ENCODE measurements around the gene TOGARAM2.

The TOGARAM2 gene

GRCh38 chr2:29053223-29053622 is 72.1 kb downstream of the TOGARAM2 start:
- DNase-seq (ENCODE audit: low read depth in 2 of 2): no peak

GRCh38 chr2:29053670-29054400 is 72.7 kb downstream of the TOGARAM2 start:
- no peak for DNase-seq (ENCODE audit: low read depth in 2 of 2)

- DNase-seq (ENCODE audit: low read depth in 2 of 2): no peak
Measured at GRCh38 chr2:29054430-29054829, 73.3 kb downstream of the TOGARAM2 start.

DNA sequence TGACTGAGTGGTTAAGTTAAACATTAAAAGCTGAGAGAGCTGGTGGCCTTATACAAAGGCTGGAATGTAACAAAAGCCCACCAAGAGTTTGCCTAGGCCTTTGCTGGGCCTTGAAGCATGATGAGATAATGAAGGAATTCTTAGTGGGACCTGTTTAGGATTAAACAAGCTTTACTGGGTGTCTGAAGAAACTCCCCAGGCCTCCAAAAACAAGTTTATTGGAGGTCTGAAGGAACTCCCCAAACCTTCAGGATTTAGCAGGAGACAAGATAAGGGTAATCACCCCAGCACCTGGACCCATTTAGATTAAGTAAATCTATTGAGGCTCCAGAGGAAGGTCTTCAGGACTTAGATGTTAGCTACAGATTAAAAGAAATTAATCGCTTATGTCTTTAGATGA is 74.5 kb downstream of the TOGARAM2 start:
- DNase-seq (ENCODE audit: low read depth in 2 of 2): no peak

GRCh38 chr2:29056452-29056851 is 75.4 kb downstream of the TOGARAM2 start:
- DNase-seq (ENCODE audit: low read depth in 2 of 2): no peak

GRCh38 chr2:29057006-29057405 is 75.9 kb downstream of the TOGARAM2 start:
- no peak for DNase-seq (ENCODE audit: low read depth in 2 of 2)

DNA sequence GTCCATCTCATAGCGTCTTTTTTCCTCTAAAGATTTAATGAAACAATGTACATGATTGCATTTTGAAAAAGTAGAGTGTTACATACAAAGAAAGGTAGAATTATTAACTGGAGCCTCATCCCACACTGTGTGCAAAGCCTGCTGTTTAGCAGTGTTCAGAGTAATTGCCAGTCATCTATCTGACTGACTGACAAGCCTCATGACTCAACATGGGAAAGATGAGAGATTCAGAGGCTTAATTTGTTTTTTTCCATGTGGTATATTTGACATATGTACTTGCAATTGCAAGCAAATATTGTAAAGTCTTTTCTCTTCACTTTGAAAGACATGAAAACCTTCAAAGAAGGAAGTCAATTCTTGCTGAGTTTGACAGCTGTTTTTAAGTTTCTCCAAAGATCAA is 78.5 kb downstream of the TOGARAM2 start:
- no peak for DNase-seq (ENCODE audit: low read depth in 2 of 2)

DNA sequence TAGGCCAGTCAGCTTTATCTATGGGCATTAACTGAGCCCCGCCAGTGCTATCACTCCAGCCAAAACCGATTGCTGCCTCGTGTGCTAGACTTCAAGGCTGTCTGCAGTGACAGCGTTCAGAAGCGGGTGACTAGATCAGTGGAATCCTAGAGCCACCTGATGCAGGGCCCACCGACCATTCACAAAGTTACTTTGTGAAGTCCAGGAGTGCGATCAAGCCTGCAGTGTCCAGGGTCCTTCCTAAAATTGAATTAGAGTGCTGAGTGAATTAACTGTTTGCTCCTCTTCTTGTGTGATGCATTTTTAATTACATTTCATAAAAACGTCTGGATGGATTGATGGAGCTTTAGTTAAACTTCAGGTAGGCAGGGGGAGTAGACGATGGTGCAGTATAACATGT is 79.3 kb downstream of the TOGARAM2 start:
- no peak for DNase-seq (ENCODE audit: low read depth in 2 of 2)

DNA sequence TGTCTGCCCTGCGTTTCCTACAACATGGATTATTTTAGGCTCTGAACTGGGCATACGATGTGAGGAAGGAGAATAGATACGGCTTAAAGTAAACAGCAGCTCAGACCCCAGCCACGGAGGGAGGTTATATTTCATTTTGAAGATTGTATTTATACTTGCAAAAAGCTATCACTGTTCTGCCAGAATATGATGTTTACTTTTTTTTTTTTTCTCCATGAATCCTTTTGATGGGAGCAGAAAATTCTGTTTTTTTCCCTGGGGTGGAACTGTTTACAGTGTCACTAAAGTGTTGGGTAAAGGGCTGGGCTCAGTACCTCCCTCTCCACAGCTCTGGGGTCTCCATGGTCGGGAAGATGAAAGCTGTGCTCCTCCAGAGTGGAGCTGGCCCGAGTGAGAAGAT is 80.1 kb downstream of the TOGARAM2 start:
- DNase-seq (ENCODE audit: low read depth in 2 of 2): no peak

DNA sequence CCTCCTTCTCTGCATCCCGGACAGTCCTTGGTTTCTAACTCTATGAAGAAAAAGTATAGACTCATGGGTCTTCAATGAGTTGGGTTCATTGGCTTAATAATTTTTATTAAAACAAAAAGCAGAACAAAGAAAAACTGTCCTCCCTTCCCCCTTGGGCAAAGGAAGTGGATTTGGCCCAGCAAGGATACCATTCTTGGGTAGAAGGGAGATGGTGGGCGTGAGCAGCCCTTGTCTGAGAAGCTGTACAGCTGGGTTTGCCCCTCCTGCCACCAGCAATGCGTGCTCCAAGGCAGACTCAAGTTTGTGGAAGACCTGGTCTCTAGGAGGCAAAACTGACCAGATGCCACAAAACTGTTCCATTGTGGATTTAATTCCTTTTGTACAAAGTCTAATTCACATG is 80.5 kb downstream of the TOGARAM2 start:
- no peak for DNase-seq (ENCODE audit: low read depth in 2 of 2)

GRCh38 chr2:29062371-29062770 is 81.3 kb downstream of the TOGARAM2 start:
- no peak for DNase-seq (ENCODE audit: low read depth in 2 of 2)

DNA sequence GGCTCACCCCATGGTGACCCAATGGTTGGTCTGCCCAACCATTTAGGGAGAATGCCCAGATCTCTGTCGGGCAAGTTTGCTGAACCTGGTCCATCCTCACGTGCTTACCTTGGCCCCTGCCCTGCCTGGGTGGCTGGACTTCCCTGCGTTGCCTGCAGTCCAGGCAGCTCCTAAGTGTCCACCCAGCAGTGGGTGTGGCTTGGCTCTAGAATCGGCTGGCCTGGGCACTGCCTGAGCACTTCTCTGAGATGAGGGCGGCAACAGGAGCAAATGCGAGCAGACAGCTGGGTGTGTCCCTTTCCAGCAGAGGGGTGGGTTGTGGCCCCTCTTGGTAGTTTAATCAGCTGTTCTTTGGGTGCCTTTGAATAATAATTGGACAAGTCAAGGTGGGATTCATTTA is 82.0 kb downstream of the TOGARAM2 start:
- no peak for DNase-seq (ENCODE audit: low read depth in 2 of 2)

DNA sequence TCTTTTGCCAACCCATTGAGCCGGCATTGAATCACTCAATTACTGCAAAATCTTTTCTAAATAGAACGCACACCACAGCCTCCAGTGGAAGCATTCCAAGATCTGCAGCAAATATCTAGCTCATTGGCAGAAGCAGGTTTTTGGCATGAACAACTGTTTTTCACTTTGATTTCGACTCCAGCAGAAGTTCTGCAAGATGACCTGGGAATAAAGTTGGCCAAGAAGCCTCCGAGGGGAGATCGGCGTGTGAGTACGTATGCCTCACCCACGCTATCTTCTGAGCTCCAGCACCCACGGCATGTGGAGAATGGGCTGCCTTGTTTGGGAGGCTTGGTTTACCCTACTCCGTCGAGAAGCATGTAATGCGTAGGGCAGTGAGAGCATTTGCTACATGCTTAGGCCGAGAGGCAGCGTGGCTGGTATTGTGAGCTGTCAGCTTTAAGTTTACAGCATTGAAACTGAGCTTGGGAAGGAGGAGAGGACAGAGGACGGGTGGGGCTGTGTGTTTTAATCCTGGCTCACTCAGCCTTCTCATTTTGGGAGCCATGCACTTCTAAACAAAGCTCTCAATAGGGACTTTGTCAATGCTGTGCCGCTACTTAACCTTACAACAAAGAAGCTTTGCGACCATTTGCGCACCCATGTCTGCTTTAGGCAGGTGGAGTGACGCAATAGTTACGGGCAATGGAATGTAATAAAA is 82.7 kb downstream of the TOGARAM2 start:
- DNase-seq (ENCODE audit: low read depth in 2 of 2): no peak

- no peak for DNase-seq (ENCODE audit: low read depth in 2 of 2)
Measured at GRCh38 chr2:29064346-29064715, 83.2 kb downstream of the TOGARAM2 start.

DNA sequence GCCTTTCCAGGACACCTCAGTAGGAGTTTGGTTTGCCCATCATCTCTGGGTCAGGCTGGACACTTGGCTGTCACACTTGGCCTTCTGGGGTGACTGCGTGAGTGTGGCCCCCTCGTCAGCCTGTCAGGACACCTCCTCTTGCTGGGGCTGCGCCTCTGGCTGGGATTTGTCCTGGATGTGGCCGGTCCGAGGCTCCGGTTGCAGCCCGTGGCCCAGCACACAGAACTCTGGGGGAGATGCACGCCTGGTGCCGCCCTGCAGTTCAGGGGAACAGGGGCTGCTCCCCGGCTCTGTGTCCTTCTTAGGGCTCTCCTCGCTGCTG is 83.6 kb downstream of the TOGARAM2 start:
- no peak for DNase-seq (ENCODE audit: low read depth in 2 of 2)

DNA sequence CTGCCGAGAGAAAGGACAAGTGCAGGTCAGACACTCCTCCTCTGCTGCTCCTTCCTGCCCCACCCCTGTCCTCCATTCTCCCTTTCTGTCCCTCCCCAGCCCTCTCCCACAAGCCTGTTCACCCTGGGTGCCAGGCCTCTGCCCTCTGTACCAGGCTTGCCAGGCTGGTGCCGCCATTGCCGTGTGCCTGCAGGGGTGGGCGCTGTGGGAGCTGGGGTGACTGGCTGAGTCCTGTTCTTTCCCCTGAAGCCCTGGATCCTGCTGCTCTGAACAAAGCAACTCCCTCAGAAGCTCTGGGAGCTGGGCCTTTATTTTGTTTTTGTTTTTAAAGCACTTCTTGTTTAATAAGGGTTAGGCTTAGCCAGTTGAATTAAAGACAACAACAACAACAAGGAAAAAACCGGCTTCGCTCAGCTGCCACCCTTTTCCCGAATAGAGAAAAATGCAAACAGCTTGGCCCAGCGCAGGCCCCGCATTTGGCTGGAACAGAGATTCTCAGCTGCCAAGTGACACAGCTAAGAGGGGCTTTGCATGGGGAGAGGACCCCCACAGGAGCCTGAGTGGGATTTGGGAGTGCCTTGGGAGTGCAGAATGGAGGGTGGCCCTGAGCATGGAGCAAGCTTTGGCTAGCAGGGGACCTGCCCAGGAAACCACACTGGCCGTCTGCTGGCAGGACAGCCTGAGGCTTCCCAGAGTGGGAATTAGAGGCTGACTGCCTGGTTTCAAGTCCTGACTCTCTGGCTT is 84.1 kb downstream of the TOGARAM2 start:
- DNase-seq (ENCODE audit: low read depth in 2 of 2): no peak

GRCh38 chr2:29066271-29066860 is 85.3 kb downstream of the TOGARAM2 start:
- no peak for DNase-seq (ENCODE audit: low read depth in 2 of 2)

- DNase-seq (ENCODE audit: low read depth in 2 of 2): no peak
Measured at GRCh38 chr2:29066997-29067605, 86.0 kb downstream of the TOGARAM2 start.

- DNase-seq (ENCODE audit: low read depth in 2 of 2): no peak
Measured at GRCh38 chr2:29068513-29068912, 87.4 kb downstream of the TOGARAM2 start.

DNA sequence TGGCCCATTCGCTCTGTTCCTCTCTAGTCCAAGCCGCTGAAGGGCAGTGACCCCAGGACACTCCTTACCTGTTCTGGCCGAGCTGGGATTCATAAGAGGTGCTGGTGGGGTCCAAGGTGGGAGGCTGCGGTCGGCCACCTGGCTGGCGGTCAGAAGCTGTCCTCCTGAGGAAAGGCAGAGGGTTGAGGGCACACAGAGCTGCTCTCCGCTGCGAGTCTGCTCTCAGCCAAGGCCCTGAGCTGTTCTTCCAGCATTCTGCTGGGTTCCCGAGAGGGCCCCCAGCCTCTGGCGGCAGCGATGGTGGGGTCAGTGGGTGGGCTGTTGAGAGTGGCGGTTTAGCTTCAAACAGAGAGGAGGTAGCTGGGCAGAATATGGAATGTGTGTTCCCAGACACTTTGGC is 89.4 kb downstream of the TOGARAM2 start:
- DNase-seq (ENCODE audit: low read depth in 2 of 2): no peak

GRCh38 chr2:29071032-29071975 is 90.2 kb downstream of the TOGARAM2 start:
- no peak for DNase-seq (ENCODE audit: low read depth in 2 of 2)

Data from stimulated activated CD8-positive, alpha-beta memory T cell treated with anti-CD3 and anti-CD28 coated beads, Interleukin-15, amount 100 ng/mL, for 4 hours (primary cell).